ENCODE data around the gene DISP2.

DISP2 gene

GRCh38 chr15:40343512-40343911, 14.5 kb upstream of the DISP2 start:
- no peak for DNase-seq

- DNase-seq = no peak
These were observed 13.8 kb upstream of the DISP2 start for GRCh38 chr15:40344217-40344616.

GRCh38 chr15:40344631-40345120, 13.3 kb upstream of the DISP2 start:
- DNase-seq = peak; percentile 34

DNA sequence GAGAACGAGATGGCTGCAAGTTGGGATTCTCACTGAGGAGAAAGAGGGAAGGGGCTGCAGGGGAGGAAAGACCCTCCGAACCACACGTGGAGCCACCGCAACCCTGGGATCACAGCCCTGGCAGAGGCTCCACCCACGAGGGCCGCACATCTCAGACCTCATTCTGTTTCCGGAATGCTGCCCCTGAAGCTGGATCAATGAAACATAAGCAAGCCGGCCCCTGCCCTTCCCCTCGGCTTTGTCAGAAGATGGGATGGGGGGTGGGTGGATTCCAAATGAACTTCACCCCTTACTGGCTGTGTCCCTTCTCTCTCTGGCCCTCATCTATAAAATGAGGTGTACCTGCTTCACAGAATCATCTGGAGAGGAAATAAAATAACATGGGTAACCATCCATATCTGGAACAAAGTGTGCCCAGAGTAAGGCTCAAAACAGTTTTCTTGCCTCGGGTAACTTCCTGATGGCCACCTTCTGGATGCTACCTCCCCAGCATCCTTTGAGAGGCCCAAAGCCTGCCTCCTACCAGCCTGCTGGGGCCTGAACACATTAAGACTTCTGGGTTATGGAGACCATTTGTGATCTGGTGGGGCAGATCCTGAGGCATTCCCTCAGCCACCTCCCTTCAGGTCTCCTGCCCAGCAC, 12.7 kb upstream of the DISP2 start:
- no peak for DNase-seq

DNA sequence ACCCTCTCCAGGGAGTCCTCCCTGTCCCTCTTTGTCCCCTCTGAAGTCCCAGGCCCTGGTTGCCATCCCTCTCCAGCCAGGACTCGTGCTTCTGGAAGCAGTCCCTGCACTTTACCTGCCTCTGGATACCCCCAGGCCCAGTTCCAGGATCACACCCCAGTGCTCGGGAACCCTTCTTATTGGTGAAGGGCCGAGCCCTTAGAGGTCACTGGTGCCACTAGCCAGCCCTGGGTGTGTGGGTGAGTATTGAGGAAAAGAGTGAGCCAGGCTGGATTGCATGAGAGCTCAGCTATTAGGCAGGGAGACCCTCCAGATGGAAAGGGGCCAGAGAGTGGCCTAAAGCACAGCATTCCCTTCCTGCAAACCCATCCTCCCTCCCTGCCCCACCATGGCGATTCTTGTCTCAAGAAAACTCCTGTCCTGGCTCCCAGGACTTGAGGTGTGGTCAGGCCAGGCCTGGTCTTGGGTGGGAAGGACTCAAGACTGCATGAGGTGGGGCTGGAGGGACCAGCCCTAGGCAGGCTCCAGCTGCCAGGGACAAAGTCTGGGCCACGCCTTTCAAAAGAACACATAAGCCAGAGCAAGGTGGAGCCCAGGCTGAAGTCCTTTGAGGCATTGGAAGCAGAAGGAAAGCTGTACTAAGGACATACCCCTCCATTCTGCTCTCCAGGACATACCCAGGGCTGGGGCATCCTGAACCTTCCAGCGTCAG, 12.0 kb upstream of the DISP2 start:
- DNase-seq = no peak

- no peak for DNase-seq
These were observed 11.2 kb upstream of the DISP2 start for GRCh38 chr15:40346579-40347558.

GRCh38 chr15:40347559-40348473, 10.2 kb upstream of the DISP2 start:
- DNase-seq = no peak

- DNase-seq = no peak
These were observed 9.5 kb upstream of the DISP2 start for GRCh38 chr15:40348474-40348870.

- DNase-seq = no peak
These were observed 8.9 kb upstream of the DISP2 start for GRCh38 chr15:40349163-40349562.

DNA sequence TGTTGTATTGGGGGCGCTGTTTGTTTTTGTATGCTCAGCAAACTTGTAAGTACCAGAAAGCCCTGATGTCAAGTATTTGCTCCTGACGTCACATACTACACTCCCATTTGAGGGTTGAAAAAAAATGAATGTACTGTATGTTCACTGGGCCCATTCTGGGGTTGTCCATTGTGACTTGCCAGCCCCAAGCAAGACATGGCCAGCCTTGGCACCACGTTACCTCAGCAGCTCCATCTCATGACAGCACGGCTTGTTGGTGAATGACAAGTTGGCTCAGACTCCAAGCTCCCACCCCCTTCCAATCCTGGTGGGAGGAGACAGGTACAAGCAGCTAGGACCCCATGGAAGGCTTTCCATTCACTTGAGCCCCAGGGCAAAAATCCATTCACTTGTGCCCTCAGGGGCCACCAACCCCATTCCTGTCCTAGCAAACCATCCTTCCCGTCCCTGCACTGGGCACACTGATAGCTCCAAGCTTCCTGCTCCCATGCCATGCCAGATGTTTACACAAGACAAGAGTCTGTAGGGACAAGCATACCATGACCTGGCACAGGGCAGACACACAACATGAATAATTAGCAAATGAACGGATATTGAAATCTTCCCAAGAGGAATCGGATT, 5.6 kb upstream of the DISP2 start:
- no peak for DNase-seq

GRCh38 chr15:40353697-40354096, 4.3 kb upstream of the DISP2 start:
- no peak for DNase-seq

DNA sequence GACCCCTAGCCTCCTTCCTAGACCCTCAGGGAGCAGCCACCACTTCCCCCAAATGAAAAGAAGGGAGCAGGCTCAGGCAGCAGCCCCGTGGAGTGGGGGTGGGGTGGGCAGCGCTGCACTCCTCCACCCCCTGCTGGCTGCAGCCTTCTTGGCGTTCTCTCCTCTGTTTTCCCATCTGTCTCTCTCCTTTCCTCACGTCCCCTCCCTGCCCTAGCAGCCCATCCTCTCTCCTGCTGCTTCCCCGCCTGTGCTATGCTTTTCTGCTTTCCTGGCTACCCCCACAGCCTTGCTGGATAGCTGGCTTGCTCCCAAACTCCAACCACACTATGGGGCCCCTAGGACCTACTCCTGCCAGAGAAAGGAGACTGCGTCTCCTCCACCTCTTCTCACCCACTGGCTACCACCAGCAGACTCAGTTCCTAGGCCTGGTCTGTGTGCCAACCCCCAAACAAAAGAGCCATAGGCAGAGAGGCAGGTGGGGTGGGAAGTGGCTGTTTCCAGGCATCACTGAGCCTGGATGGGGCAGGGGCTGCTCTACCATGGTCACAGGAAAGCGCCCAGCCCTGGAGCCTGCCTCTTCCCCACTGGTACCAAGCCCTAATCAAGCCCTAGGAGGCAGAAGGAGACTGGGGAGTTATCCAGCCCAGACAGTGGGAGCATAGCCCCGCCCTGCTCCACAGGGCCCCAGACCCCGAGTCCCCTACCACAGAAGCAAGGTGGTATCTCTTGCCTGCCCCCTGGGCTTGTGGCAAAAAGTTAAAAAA, 3.4 kb upstream of the DISP2 start:
- DNase-seq = peak; percentile 13

DNA sequence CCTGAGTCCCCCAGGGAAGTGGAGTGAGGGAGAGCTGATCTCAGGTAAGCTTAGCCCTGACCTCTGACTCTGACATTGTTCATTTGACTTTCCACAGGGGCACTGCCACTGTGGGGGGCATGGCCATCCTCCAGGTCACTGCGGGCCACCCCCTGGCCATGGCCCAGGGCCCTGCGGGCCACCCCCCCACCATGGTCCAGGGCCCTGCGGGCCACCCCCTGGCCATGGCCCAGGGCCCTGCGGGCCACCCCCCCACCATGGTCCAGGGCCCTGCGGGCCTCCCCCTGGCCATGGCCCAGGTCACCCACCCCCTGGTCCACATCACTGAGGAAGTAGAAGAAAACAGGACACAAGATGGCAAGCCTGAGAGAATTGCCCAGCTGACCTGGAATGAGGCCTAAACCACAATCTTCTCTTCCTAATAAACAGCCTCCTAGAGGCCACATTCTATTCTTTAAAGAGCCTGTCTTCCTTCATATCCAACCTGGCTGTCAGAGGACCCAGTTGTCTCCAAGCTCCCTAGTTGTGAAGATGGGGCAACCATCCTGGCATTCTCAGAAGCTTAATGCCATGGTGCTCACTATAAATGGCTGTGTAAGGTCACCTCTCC, 1.9 kb upstream of the DISP2 start:
- DNase-seq = no peak

- DNase-seq = no peak
These were observed 773 bp upstream of the DISP2 start for GRCh38 chr15:40357246-40357645.

GRCh38 chr15:40358471-40359353, 693 bp downstream of the DISP2 start:
- DNase-seq = peak; percentile 14

- no peak for DNase-seq
These were observed 2.0 kb downstream of the DISP2 start for GRCh38 chr15:40360015-40360414.

DNA sequence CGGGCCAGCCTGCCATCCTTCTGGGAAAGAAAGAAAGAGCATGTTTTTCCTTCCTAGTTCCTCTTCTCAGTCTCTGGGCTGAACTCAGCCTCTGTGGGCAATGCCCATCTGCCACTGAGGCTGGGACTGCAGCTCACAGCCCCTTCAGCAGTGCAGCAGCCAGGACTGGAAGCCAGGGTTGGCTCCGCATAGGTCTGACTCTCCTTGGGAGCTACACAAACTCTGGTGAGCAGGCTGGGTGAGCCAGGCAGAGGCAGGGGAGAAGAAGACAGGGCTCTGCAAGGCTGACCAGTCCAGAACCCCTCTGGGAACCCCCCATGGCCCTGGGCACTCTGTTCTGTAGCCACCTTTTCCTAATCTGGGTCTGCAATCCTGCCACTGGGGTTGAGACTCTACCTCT, 3.6 kb downstream of the DISP2 start:
- DNase-seq = no peak

GRCh38 chr15:40363611-40364010, 5.6 kb downstream of the DISP2 start:
- no peak for DNase-seq

DNA sequence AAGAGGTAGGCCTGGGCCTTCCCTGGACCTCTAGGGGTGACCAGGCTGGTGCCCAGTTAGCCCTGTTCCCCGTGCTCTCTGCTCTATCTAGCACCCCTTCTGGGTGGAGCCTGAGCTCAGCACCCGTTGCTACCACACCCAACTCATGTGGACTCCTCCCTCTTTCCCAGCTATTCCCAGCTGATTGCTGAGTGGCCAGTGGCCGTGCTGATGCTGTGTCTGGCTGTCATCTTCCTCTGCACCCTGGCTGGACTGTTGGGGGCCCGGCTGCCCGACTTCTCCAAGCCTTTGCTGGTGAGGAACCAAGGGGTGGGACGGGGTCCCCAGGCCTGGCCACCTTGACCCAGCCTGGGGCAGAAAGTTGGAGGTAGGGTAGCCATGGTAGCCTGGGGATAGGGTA, 6.2 kb downstream of the DISP2 start:
- DNase-seq = no peak

- no peak for DNase-seq
These were observed 7.0 kb downstream of the DISP2 start for GRCh38 chr15:40365016-40365415.
